ENCODE measurements around the gene AMER3.

GRCh38 chr2:130767408-130767775 lies 12.1 kb downstream of the AMER3 start:
- TF ChIP-seq CTCF (IDR thresholded peaks at IDR 0.05) (no peak), POLR2A (IDR thresholded peaks at IDR 0.05) (no peak)
